T-helper 9 cell (primary cell): ENCODE data around the gene MCIDAS.

ENCODE experiments used
- DNase-seq: peaks from one replicate; pipeline ENCODE4 v3.0.0-alpha.2; 2020
- total RNA-seq, 2 donors: gene quantifications; one replicate each; lab custom pipeline; 2026; lab: John Stamatoyannopoulos, UW

Gene MCIDAS
- total RNA-seq: 0 reads per million in 2 donors

DNA sequence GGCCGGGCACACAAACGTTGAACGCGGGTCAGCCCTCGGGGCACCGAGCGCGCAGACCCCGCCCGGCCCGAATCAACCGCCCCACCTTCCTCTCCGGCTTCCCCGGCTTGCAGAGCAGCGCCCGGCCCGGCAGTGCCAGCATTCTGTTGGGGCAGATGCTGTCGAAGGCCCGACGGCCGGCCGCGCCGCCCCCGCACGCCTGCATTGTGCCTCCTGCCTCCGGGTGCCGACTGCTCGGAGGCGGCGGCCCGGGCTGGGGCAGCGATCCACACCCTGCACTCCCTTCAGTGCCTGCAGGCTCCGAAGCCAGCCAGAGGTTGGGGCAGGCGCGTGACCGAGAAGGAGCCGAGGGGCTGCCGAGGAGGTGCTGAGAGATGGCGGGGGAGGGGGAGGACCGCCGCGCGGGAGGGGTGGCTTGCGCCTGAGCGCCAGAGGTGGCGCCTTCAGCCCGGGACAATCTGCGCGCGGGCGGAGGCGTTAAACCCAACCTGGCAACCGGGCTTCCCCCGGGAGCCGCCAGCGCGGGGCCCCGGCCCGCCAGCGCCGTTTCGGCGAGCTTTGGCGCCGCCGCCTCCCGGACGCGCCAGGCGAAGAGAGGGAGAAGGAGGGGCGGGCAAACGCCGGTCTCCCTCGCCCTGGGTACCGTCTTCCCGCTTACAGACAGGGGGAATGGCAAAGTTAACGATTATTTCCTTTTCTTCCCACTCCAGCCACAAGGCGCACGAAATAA is at the start of gene MCIDAS:
Gene MCIDAS, minus strand, starts transcription at position 382 of the 730 bp plus-strand sequence. Its CDS starts 177 bp downstream, at position 205.
- DNase-seq: peak; percentile 25

- no peak for DNase-seq
Measured at GRCh38 chr5:55276771-55277170, 49.7 kb upstream of the MCIDAS start.

- no peak for DNase-seq
Measured at GRCh38 chr5:55258339-55258738, 31.2 kb upstream of the MCIDAS start.

GRCh38 chr5:55254802-55255201 is 27.7 kb upstream of the MCIDAS start:
- DNase-seq: no peak

DNA sequence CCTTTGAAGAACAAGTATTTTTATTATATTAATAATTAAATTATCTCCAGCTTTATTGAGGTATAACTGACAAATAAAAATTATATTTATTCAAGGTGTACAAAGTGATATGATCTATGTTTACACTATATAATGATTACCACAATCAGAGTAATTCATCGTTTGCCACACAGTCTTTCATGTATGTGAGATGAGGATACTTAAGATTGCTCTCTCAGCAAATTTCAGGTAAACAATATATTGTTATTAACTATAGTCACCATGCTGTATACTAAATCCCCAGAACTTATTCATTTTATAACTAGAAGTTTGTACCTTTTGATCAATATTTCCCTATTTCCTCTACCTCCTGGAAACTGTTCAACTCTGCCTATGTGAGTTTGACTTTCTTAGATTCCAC is 22.9 kb upstream of the MCIDAS start:
- DNase-seq: no peak

DNA sequence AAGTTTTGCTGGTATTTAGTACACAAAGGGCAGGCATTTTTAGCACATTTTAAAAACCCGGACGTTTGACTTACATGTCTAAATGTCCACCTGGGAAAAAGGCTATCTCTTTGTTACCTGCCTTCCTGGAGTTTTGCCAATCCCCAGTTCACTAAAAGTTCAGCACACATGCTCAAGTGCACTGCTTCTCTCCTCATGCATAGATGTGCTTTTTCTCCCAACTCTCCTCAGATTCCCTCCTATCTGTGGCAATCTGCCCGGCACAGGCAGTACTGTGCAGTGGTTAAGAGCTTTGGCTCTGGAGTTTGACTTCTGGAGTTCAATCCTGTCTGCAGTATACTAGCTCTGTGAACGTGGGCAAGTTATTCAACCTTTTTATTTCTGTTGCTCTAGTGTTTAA is 14.6 kb upstream of the MCIDAS start:
- no peak for DNase-seq

GRCh38 chr5:55236800-55237199 is 9.7 kb upstream of the MCIDAS start:
- no peak for DNase-seq

DNA sequence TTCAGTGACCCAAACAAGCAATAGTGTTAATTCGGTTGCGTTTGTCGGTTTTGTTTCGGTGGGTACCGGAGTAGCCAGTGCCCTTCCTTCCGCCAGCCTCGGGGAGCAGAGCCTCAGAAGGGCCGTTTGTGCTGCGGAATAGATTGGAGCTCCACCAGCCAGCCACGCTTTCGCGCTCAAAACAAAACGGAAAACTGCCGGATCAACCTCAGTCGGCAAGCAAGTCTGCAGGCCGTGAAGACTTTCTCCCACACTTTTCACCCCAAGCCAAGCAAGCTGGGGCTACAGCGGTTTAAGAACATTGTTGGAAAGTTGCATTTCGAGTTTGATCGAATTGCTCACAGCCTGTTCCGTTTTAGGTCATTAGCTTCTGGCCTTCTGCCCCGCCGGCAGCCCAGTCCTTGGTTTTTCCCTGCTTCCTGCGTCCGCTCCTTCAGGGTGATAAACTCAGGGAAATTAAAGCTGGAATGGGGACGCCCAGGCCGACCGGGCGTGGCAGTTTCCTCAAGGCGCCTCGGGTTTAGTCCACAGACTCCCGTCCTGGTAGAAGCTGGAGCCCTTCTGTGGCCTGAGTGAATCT is 7.1 kb upstream of the MCIDAS start:
- no peak for DNase-seq

DNA sequence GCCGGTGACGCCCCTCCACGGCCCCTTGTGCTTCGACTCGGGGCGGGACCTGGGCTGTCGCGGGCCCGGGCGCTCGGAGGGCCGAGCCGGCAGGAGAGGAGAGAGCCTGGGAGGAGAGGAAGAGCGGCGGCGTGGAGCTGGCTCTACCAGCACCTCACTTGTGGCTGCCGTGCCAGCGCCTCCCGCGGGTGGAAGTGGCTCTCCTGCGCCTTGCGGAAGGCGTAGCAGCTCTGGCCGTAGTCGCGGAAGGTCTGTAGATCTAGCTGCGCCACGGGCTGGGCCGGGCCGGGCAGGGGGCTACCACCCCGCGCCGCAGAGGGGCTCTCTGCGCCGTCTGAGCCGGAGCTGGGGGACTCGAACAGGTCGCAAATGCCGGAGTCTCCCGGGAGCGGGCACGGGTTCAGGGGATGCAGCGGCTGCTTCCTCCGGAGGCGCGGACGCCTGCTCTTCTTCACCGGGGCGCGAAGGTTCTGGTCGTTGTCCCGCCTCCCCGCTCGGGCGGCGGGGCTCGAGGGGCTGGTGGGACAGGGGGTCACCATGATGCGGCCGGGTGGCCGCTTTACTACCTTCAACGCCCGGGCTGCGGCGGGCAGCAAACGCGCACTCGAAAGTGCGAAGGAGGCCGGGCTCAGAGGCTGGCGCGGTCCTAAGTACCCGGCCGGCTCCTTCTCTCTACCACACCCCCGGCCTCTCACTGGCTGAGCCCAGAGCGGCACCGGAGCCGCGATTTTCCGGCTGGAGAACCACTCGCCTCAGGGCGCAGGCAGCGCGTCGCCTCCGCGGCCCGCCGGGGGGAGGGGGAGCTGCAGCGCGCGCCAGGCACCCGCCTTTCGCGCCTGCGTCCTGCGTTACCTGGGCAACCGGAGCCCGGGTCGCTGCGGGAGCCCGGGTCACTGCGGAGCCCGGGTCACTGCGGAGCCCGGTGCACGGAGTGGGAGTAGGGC is 6.1 kb upstream of the MCIDAS start, which contains the start of gene CCNO:
Gene CCNO, minus strand, starts transcription at position 624 of the 944 bp plus-strand sequence. Its CDS starts 85 bp downstream, at position 539.
- DNase-seq: peak; percentile 47

GRCh38 chr5:55232271-55232984 is 5.3 kb upstream of the MCIDAS start:
- DNase-seq: no peak

DNA sequence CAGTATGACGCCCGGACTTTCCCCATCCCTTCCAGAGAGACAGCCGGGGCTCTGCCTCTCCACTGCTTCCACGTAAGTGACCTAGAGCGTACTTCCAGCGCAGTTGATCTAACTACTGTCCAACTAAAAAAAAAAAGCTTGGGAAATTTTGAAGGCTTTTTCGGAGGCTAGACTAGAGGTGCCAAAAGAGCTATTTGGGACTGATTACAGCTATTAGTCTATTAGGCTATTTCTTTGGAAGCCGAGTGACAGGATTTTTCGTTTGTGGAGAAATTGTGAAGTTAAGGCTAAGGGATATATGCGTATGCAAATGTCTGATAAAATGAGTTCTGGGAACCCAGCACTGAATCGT is 4.8 kb upstream of the MCIDAS start:
- DNase-seq: no peak

DNA sequence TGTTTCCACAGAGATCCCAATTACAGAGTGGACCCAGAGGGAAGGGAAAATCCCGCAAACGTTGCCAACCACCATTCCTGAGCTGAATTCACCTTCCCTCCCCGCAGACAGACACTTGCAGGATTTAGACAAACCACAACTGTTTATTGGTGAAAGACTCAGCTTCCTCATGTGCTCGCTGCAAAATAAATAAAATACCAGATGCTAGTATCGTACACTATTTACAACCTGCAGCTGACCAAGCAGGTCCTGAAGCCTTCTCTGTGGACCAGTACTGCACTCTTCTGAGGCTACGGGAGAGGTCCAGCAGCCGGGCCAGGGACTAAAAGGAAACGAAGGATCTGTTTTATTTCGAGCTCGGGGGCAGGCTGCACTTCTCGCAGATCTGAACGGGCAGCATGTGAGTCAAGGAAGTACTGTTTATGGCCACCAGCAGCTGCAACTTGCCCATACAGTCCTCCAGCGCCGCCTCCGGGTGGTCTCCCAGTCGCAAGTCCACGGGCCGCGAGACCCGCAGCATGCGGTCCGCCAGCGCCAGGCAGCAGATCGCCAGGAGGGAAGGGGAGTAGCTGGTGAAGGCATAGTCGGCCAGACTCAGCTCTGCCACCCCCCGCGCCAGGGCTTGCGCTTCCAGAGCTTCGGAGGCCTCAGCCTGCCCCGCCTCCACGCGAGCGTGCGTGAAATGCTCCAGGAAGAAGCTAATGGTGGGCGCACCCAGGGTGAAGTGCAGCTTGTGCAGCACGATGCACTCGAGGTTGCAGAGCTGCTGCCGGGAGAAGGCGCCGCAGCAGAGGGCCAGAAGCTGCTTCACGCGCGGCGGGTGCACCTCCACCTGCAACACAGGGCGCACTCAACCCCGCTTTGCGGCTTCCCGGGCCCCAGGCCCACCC is 4.2 kb upstream of the MCIDAS start:
- no peak for DNase-seq

- no peak for DNase-seq
Measured at GRCh38 chr5:55230086-55230629, 3.0 kb upstream of the MCIDAS start.

GRCh38 chr5:55227664-55228430 is 732 bp upstream of the MCIDAS start:
- no peak for DNase-seq

DNA sequence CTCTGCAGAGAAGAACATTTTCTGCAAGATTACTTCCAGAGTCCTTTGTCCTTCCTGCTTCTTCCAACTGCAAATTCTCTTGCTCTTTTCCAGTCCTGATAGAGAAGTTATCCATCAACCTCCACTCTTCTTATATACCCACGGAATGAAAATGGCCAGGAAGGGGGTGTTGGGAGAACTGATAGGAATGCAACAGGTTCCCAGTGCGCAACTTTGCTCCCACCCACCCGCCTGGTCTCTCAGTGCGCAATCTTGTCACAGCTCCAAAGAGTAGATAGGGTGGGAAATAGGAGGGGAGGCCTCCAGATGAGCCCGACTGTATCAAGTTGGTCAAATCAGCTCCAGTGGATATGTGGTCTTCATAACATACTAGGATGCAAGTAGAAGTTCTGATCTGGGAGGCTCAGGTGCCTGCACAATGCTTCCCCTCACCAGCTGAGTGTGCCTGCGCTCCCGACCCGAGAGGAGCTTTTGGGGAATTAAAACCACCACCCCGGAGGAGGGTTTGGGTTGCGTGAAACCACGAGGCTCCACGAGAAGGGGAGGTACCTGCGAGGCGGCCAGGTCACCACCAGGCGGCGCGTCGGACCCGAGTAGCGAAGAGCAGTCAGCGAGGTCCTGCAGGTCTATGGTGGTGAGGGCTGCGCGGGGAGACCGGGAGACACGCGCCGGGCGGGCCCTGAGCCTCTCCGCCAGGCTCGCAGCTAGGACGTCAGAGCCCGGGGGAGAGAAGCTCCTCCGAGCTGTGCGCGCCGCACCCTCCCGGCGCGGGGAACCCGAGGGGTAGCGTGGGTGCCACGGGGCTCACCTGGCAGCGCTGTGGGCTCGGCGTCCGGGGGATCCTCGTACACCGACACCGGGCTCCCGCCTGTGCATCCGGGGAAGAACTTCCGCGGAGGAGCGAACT is 835 bp downstream of the MCIDAS start:
- DNase-seq: no peak

DNA sequence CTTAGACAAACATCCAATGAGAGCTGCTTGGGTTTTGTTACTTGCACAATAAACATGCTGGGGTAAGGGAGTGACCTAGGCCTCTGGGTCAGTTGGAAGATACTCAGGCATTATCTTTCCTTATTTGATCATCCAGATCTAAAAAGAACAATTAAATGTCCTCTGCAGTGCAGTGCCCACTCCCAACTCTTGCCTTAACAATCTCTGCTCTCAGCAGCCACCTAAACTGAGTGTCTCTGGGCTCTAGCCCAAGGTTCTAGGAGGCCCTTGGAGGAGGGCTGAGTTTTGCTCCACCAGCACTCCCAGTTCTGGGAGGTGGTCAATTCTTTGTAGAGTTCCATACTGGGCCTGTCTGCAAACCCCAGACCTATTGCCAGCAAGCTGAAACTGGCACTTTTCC is 1.8 kb downstream of the MCIDAS start:
- no peak for DNase-seq

GRCh38 chr5:55223812-55224240 is 3.3 kb downstream of the MCIDAS start:
- no peak for DNase-seq

- DNase-seq: no peak
Measured at GRCh38 chr5:55222985-55223811, 3.9 kb downstream of the MCIDAS start.
